D721Med (cell line): ENCODE measurements around the gene HIGD1A.
"Not testable (repeated sequence)": the region's sequence is repeated elsewhere in the genome, so short reads cannot be mapped to it uniquely, and the experiment has no call there.

ENCODE experiments used
- DNase-seq: peaks from one replicate; pipeline ENCODE4 v3.0.0; 2011; ENCODE audit warnings: low spot score; ENCODE audit not compliant: insufficient read length
- FAIRE-seq: peaks from 2 replicates; lab custom pipeline; 2011; peaks lifted over from hg19 to GRCh38; lab: Jason Lieb, UNC
- TF ChIP-seq, protein P1 (sequence below): IDR thresholded peaks from 2 replicates; pipeline ENCODE4 v1.5.1; 2012; ENCODE audit warnings: mild to moderate bottlenecking, control low read depth; ENCODE audit not compliant: insufficient read depth; ENCODE audit errors: missing control alignments

Gene HIGD1A

DNA sequence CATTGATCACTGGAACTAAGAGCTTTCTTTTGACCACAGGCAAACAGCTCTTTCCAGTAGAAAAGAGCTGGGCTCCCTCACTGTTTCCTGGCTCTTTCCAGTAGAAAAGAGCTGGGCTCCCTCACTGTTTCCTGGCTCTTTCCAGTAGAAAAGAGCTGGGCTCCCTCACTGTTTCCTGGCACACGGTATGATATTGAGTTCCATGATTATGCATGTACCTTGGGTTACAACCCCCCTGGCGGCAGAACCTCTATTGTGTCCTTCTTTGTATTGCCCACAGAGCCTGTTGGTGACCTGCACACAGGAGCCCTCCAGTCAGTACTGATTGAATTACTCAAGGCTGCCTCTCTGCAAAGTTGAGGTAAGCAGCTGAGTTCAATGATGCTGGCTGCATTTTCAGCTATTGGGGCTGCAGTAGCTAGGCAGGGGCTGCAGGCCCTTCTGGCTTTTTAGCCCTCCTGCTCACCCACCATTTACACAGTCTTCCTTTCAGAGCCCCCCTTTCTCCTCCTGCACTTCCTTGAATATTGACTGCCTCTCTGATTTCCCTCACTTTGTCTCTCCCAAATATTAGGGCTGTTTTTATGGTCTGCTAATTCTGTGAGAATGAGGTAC, 15.2 kb upstream of the HIGD1A start:
- FAIRE-seq = no peak
- no peak for DNase-seq
- TF ChIP-seq, protein P1, sequence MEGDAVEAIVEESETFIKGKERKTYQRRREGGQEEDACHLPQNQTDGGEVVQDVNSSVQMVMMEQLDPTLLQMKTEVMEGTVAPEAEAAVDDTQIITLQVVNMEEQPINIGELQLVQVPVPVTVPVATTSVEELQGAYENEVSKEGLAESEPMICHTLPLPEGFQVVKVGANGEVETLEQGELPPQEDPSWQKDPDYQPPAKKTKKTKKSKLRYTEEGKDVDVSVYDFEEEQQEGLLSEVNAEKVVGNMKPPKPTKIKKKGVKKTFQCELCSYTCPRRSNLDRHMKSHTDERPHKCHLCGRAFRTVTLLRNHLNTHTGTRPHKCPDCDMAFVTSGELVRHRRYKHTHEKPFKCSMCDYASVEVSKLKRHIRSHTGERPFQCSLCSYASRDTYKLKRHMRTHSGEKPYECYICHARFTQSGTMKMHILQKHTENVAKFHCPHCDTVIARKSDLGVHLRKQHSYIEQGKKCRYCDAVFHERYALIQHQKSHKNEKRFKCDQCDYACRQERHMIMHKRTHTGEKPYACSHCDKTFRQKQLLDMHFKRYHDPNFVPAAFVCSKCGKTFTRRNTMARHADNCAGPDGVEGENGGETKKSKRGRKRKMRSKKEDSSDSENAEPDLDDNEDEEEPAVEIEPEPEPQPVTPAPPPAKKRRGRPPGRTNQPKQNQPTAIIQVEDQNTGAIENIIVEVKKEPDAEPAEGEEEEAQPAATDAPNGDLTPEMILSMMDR = no peak

DNA sequence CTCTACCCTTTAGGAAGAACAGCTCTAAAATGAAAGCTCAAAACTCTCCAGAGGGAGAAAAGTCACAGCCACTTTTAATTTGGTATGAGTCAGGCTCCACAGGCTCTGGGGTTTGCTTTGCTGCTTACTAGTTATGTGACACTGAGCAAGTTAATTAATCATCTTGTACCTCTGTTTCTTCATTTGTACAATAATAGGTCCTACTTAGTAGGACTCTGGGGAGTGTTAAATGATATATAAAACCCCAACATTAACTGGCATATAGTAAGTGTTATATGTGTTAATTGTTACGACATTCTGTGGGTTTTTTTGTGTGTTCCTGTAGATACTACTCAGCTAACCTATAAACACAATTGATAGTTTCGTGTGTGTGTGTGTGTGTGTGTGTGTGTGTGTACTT, 11.5 kb upstream of the HIGD1A start:
- no peak for FAIRE-seq
- DNase-seq = no peak
- TF ChIP-seq, protein P1 = no peak

DNA sequence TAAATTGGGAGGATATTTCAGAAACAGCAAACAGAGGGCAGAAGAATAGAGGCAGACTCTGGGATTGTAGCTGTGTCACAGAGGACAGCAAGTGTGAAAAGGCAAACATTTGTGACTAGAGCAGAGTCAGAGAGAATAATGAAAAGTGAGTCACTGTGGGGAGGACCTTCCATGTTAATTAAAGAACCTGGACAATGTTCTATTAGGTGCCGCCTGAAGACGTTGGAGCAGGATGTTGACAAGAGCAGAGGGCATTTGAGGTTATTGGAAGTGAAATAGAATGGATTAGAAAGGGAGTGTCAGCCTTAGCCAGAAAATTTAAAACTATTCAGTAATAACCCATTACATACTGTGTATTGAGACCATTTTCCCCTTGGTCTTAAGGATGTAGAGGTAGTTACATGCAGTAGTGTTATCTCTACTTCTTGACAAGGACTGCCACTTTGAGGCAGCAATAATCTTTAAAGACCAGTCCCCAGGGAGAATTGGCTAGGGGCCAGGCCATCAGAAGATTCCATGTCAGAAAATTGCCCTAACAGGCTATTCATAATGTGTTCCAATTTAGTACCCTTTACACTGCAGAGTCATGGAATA, 10.7 kb upstream of the HIGD1A start:
- no peak for DNase-seq
- TF ChIP-seq, protein P1 = no peak
- no peak for FAIRE-seq

DNA sequence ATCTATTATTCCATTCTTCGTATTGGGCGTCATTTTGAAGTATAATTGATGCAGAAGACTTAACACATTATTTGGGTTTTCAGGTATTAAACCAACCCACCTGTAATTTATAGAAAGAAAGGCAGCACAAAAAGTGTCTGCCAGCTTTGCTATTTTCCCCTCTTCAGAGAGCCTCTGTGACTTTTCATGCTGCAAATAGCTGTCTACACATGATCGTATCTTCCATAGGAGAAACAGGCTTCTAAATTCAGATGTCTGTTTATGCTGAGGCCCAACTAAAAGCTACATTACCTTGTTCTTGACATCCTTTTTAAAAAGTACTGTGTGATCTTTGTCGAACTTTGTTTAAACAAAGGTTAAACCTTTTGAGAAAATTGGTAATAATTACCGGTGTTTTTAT, 10.0 kb upstream of the HIGD1A start:
- TF ChIP-seq, protein P1 = no peak
- FAIRE-seq = no peak

DNA sequence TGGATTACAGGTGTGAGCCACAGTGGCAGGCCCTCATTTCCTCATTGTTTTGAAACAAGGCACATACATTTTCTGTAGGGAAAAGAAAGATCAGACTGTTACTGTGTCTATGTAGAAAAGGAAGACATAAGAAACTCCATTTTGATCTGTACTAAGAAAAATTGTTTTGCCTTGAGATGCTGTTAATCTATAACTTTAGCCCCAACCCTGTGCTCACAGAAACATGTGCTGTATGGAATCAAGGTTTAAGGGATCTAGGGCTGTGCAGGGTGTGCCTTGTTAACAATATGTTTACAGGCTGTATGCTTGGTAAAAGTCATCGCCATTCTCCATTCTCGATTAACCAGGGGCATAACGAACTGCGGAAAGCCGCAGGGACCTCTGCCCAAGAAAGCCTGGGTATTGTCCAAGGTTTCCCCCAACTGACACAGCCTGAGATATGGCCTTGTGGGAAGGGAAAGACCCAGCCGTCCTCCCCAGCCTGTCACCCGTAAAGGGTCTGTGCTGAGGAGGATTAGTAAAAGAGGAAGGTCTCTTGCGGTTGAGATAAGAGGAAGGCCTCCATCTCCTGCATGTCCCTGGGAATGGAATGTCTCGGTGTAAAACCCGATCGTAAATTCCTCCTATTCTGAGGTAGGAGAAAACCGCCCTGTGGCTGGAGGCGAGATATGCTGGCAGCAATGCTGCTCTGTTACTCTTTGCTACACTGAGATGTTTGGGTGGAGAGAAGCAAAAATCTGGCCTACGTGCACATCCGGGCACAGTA, 7.0 kb upstream of the HIGD1A start:
- FAIRE-seq, DNase-seq: not testable (repeated sequence)

More for the DNA sequence above, 10.0 kb upstream of the HIGD1A start:
- no peak for DNase-seq

DNA sequence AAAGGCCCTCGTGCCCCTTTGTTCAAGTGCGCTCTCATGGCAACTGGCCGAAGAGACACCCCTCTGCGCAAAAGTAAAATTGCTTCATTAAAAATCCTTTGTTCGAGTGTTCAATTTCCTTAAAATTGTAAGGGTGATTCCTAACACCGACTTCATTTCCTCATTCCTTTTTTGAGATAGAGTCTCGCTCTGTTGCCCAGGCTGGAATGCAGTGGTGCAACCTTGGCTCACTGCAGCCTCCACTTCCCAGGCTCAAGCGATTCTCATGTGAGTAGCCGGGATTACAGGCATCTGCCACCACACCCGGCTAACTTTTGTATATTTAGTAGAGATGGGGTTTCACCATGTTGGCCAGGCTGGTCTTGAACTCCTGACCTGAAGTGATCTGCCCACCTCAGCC, 6.4 kb upstream of the HIGD1A start:
- FAIRE-seq, DNase-seq: not testable (repeated sequence)

DNA sequence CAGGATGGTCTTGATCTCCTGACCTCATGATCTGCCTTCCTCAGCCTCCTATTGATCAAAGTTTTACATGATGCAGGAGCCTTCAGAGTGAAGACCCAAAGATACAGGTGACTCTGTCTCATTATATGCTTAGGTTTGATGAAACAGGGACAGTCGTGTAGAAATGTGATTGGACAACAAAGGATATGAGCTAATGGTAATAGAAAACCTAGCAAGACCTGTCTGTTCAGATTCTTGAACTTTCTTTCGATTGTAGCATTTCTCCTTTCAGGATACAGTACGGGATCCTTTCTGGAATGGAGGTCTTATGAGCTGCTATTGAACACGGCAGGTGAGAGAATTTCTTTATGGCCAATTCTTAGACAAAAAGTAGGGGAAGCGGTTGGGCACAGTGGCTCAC, 4.9 kb upstream of the HIGD1A start, which contains the start of gene ACKR2:
Gene ACKR2, plus strand, starts transcription at position 244 of the 400 bp plus-strand sequence. CDS start 55,058 bp downstream, outside the sequence.
- FAIRE-seq = no peak
- TF ChIP-seq, protein P1 = no peak
- no peak for DNase-seq

DNA sequence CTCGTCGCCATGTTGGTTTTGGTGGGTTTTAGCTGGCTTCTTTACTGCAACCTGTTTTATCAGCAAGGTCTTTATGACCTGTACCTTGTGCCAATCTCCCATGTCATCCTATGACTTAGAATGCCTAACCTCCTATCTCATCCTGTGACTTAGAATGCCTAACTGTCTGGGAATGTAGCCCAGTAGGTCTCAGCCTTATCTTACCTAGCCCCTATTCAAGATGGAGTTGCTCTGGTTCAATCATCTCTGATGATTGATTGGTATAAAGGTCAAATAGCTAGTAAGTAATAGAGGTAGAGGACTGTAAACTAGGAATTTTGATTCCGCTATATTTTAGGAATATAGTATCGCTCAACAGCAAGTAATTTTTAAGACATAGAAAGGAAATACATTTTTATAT, 3.6 kb upstream of the HIGD1A start:
- no peak for FAIRE-seq
- no peak for DNase-seq
- TF ChIP-seq, protein P1 = no peak
